Upper lobe of right lung (tissue), 1 donor: ENCODE results near the gene THSD4. TPM values are rescaled to one million over a fixed set of nuclear protein-coding genes. Genes with fewer than 3 reads are reported as not detected.

Experiments
- ATAC-seq: fragments of 200-7000 bp; cut with Tn5 transposase; one replicate; pipeline ENCODE4 v1.9.1; 2020; ENCODE audit warnings: mild to moderate bottlenecking, moderate library complexity
- DNase-seq: peaks from one replicate; pipeline ENCODE4 v3.0.0-alpha.2; 2020
- H3K27ac ChIP-seq: fragments of 200-600 bp; one replicate; pipeline ENCODE4 v1.8.0; 2022
- H3K27me3 ChIP-seq: fragments of 200-600 bp; one replicate; pipeline ENCODE4 v1.8.0; 2022; ENCODE audit warnings: mild to moderate bottlenecking
- H3K36me3 ChIP-seq: fragments of 200-600 bp; one replicate; pipeline ENCODE4 v1.8.0; 2022
- H3K4me1 ChIP-seq: fragments of 200-600 bp; one replicate; pipeline ENCODE4 v1.8.0; 2022
- H3K4me3 ChIP-seq: fragments of 200-600 bp; one replicate; pipeline ENCODE4 v1.8.0; 2022; ENCODE audit warnings: mild to moderate bottlenecking
- H3K9me3 ChIP-seq: fragments of 200-600 bp; one replicate; pipeline ENCODE4 v1.8.0; 2022
- CTCF ChIP-seq: fragments of 200-600 bp; IDR thresholded peaks from one replicate; pipeline ENCODE4 v1.8.0; 2022; ENCODE audit warnings: antibody characterized with exemption
- intact Hi-C: fragments of 100-400 bp; cut with DNase I; formaldehyde crosslinking; loops from one replicate; pipeline ENCODE4 v1.11.0; 2022
- total RNA-seq: library from RNA; stranded (reverse); fragmentation: NEBNext Ultra II Directional; extraction: Animal tissue kit (Norgen Biotek cat#: 25700); gene quantifications from one replicate; pipeline ENCODE4 v1.2.1, GENCODE V29; 2021
- donor health status: DM: no; HTN: yes; CAD: no; lungs with severe emphysema.

The THSD4 gene
- total RNA-seq, 1 donor from 2014 or later, result 25.6 TPM

GRCh38 chr15:71639471-71639870 lies 524.2 kb downstream of the THSD4 start:
- no peaks in the 10 kb centered on the region for H3K27me3 ChIP-seq
- ATAC-seq (no peak), DNase-seq (no peak)
- H3K4me3 ChIP-seq, result no peak overlapping the region
- intact Hi-C loops, result no loop called here
- no peak for TF ChIP-seq CTCF
- no peaks in the 10 kb centered on the region for H3K4me1 ChIP-seq
- H3K9me3 ChIP-seq, result no peaks in the 10 kb centered on the region
- no peaks in the 10 kb centered on the region for H3K36me3 ChIP-seq
- no peak overlapping the region for H3K27ac ChIP-seq

- Histone ChIP-seq H3K27ac (no peak overlapping the region), H3K36me3 (no peaks in the 10 kb centered on the region), H3K4me1 (no peaks in the 10 kb centered on the region), H3K27me3 (no peaks in the 10 kb centered on the region), H3K9me3 (no peaks in the 10 kb centered on the region), H3K4me3 (no peak overlapping the region)
- ATAC-seq (no peak), DNase-seq (no peak)
- TF ChIP-seq CTCF, result no peak
- intact Hi-C loops, result no loop called here
Measured at GRCh38 chr15:71643918-71644317, 528.6 kb downstream of the THSD4 start.

- no peak overlapping the region for H3K27ac ChIP-seq
- intact Hi-C loops, result no loop called here
- ATAC-seq (no peak), DNase-seq (no peak)
- no peaks in the 10 kb centered on the region for H3K4me1 ChIP-seq
- H3K36me3 ChIP-seq, result no peaks in the 10 kb centered on the region
- no peak overlapping the region for H3K4me3 ChIP-seq
- no peaks in the 10 kb centered on the region for H3K9me3 ChIP-seq
- no peaks in the 10 kb centered on the region for H3K27me3 ChIP-seq
- no peak for TF ChIP-seq CTCF
Measured at GRCh38 chr15:71646767-71647486, 531.7 kb downstream of the THSD4 start.

GRCh38 chr15:71647487-71647808 lies 532.2 kb downstream of the THSD4 start:
- ATAC-seq, result no peak
- H3K4me3 ChIP-seq, result no peak overlapping the region
- intact Hi-C loops, result no loop called here
- H3K27ac ChIP-seq, result no peak overlapping the region
- DNase-seq, result no peak
- no peaks in the 10 kb centered on the region for H3K36me3 ChIP-seq
- H3K27me3 ChIP-seq, result no peaks in the 10 kb centered on the region
- no peaks in the 10 kb centered on the region for H3K4me1 ChIP-seq
- no peak for TF ChIP-seq CTCF
- H3K9me3 ChIP-seq, result no peaks in the 10 kb centered on the region

- Histone ChIP-seq H3K27me3 (no peaks in the 10 kb centered on the region), H3K27ac (no peak overlapping the region), H3K9me3 (no peaks in the 10 kb centered on the region), H3K4me1 (no peaks in the 10 kb centered on the region), H3K4me3 (no peak overlapping the region), H3K36me3 (no peaks in the 10 kb centered on the region)
- no peak for TF ChIP-seq CTCF
- DNase-seq, result no peak
- ATAC-seq, result no peak
- intact Hi-C loops, result no loop called here
Measured at GRCh38 chr15:71648095-71648494, 532.8 kb downstream of the THSD4 start.

GRCh38 chr15:71649894-71650293 lies 534.6 kb downstream of the THSD4 start:
- ATAC-seq, result no peak
- H3K27ac ChIP-seq, result no peak overlapping the region

More at GRCh38 chr15:71649894-71650293, 534.6 kb downstream of the THSD4 start:
- intact Hi-C loops, result no loop called here
- no peaks in the 10 kb centered on the region for H3K36me3 ChIP-seq
- TF ChIP-seq CTCF, result no peak
- H3K9me3 ChIP-seq, result no peaks in the 10 kb centered on the region
- no peaks in the 10 kb centered on the region for H3K27me3 ChIP-seq
- no peak overlapping the region for H3K4me3 ChIP-seq
- DNase-seq, result no peak
- no peaks in the 10 kb centered on the region for H3K4me1 ChIP-seq
